NOMO-1 (cell line): ENCODE results near the gene PFN1.

Experiments used
- DNase-seq, 2 experiments: peaks; one replicate each; lab custom pipeline; 2025; ENCODE audit not compliant: unreplicated experiment in 2 of 2; lab: John Stamatoyannopoulos, UW

PFN1 gene

GRCh38 chr17:4948166-4948930 is at the start of gene PFN1:
Gene PFN1 (minus strand): TSS chr17:4948530. CDS start chr17:4948394, 136 bp downstream.
- peak; percentile 93 to 97 for DNase-seq

- DNase-seq: peak; percentile 81 to 91
Observed at GRCh38 chr17:4997302-4998026, 49.1 kb upstream of the PFN1 start, which contains the start of the genes INCA1 and KIF1C. Gene INCA1 (minus strand): TSS chr17:4997522. CDS start chr17:4994437, 3,085 bp downstream. Gene KIF1C (plus strand): TSS chr17:4997950. CDS start chr17:5000247, 2,297 bp downstream.

- no peak for DNase-seq
Observed at GRCh38 chr17:4994081-4994595, 45.8 kb upstream of the PFN1 start.

GRCh38 chr17:4987767-4988567 is 39.6 kb upstream of the PFN1 start:
- DNase-seq: peak in 1 of 2 experiments; percentile 27

- DNase-seq: peak; percentile 75 to 85
Observed at GRCh38 chr17:4986951-4987766, 38.8 kb upstream of the PFN1 start, which contains the start of gene CAMTA2. Gene CAMTA2 (minus strand): TSS chr17:4987675. CDS start chr17:4986222, 1,453 bp downstream.

- DNase-seq: no peak
Observed at GRCh38 chr17:4986403-4986802, 38.1 kb upstream of the PFN1 start.

GRCh38 chr17:4982305-4982704 is 34.0 kb upstream of the PFN1 start:
- DNase-seq: no peak

GRCh38 chr17:4980644-4981216 is 32.4 kb upstream of the PFN1 start:
- DNase-seq: no peak

GRCh38 chr17:4978726-4979125 is 30.4 kb upstream of the PFN1 start:
- peak; percentile 61 to 81 for DNase-seq

- DNase-seq: no peak
Observed at GRCh38 chr17:4974115-4974670, 25.9 kb upstream of the PFN1 start.

GRCh38 chr17:4973256-4974114 is 25.2 kb upstream of the PFN1 start:
- DNase-seq: no peak

- DNase-seq: no peak
Observed at GRCh38 chr17:4972752-4973151, 24.4 kb upstream of the PFN1 start.

GRCh38 chr17:4972322-4972721 is 24.0 kb upstream of the PFN1 start:
- DNase-seq: no peak

GRCh38 chr17:4971826-4972225 is 23.5 kb upstream of the PFN1 start:
- no peak for DNase-seq

GRCh38 chr17:4970273-4970672 is 21.9 kb upstream of the PFN1 start:
- no peak for DNase-seq

GRCh38 chr17:4969551-4970173 is 21.3 kb upstream of the PFN1 start:
- DNase-seq: no peak

GRCh38 chr17:4969047-4969550 is 20.8 kb upstream of the PFN1 start:
- DNase-seq: no peak
